Measurements from ENCODE around the gene SRP9. TPM values are rescaled to one million over a fixed set of nuclear protein-coding genes. Genes with fewer than 3 reads are reported as not detected.

SRP9 gene
- total and polyA plus RNA-seq, 2 experiments from 2014 or later, result 640 to 728 TPM

DNA sequence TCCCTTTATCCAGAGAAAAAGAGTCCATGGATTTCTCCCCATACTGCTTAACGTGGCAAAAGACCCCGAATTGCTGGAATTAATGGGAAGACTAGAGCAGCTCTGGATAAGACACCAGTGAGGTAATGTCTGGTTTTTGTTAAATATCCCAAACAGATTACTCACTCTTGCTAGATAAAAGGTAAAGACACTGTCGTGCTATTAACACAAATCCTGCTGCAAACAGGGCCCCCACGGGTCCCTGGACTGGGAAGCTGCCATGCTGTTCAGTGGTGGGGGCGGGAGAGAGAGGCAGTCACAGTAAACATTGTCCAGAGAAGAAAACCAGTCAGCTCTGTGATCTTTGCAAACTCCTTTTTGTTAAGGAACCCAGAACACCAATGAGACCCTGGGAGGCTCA is 15.2 kb upstream of the SRP9 start (continued):
- TF ChIP-seq EZH2 (IDR thresholded peaks at IDR 0.05; ENCODE audit: low read depth, unreplicated experiment), result no peak
- TF ChIP-seq ETS1 (IDR thresholded peaks at IDR 0.05), result no peak

DNA sequence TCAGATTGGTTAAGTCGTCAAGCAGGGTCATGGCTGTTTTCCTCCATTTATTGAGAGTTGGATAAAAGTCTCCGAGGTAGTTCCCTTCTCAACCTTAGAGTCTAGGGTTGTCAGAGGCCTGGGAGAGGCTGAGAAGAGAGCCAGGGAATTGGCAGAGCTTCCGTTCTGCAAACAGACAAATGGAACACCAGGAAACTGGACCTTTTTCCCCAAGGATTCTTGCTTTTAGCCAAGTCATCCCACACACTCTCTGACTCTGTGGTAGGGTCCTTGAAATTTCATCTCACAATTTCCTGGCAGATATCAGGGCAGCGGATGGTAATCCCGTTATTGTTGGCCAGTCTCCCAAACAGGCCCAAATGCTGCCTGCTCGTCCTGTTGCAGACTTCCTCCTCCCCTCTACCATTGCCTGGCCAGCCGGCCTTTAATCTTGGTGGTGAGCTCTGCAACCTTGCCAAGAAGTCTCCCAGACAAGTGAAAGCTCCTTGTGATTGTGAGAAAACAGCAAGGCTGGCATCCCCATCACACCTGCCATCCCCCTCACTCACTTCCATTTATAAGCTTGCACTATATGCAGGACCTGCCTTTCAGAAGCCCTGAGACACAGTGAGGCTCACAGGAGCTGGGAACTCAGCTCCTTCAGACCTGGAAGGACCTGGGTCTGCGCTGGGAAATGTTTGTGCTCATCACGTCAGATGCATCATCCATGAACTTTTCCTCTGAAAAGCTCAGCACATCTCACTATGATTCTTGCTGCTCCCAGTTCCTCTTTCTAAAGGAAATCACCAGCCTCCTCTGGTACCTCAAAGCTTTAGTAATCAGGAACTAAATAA is 13.7 kb upstream of the SRP9 start:
- no peaks in the 10 kb centered on the region for H3F3A ChIP-seq (replicated peaks; ENCODE audit: low read depth)
- Mint-ChIP-seq H3K27ac (peak overlapping the region; percentile 65; the same call in 1 of the 2 replicates), H3K27me3 (ENCODE audit: insufficient read depth, low read depth, poor library complexity) (peaks cover 5% of the 10 kb centered on the region), H3K9me3 (no peaks in the 10 kb centered on the region), H3K4me1 (peaks cover 36% of the 10 kb centered on the region), H3K36me3 (ENCODE audit: low read depth) (no peaks in the 10 kb centered on the region), H3K4me3 (no peak overlapping the region)
- H2AFZ ChIP-seq, result peak overlapping the region; percentile 72; the same call in 1 of the 2 replicates
- no peak overlapping the region for H3K4me2 ChIP-seq
- no peak overlapping the region for H3K4me3 ChIP-seq
- DNase-seq (ENCODE audit: low spot score) (no peak), ATAC-seq (no peak)
- no peaks in the 10 kb centered on the region for H3K27me3 ChIP-seq (ENCODE audit: insufficient read depth)
- H3K4me1 ChIP-seq (ENCODE audit: insufficient read depth), result peaks cover 20% of the 10 kb centered on the region
- no peaks in the 10 kb centered on the region for H4K20me1 ChIP-seq (replicated peaks; ENCODE audit: insufficient read depth)
- H3K36me3 ChIP-seq (ENCODE audit: insufficient read depth), result no peaks in the 10 kb centered on the region
- no peaks in the 10 kb centered on the region for H3K9me2 ChIP-seq (ENCODE audit: insufficient read depth)
- no peak overlapping the region for H3K27ac ChIP-seq (ENCODE audit: low read depth)
- H3K79me2 ChIP-seq (replicated peaks; ENCODE audit: insufficient read depth), result no peaks in the 10 kb centered on the region
- no peak for TF ChIP-seq REST (IDR thresholded peaks at IDR 0.05; ENCODE audit: unreplicated experiment)
- TF ChIP-seq CREB1 (CRISPR knock-in tag; IDR thresholded peaks at IDR 0.05; ENCODE audit: low read depth), result no peak
- TF ChIP-seq EZH2phosphoT487 (IDR thresholded peaks at IDR 0.05; ENCODE audit: unreplicated experiment), result no peak
- TF ChIP-seq ZNF462 (CRISPR knock-in tag; IDR thresholded peaks at IDR 0.05), result no peak
- TF ChIP-seq NANOG (IDR thresholded peaks at IDR 0.05; ENCODE audit: borderline replicate concordance), result no peak
- no peak for TF ChIP-seq STAT1 (IDR thresholded peaks at IDR 0.05; ENCODE audit: unreplicated experiment)
- no peak for TF ChIP-seq EZH2 (IDR thresholded peaks at IDR 0.05; ENCODE audit: low read depth, unreplicated experiment)
- no peak for TF ChIP-seq ETS1 (IDR thresholded peaks at IDR 0.05)
- TF ChIP-seq JUNB (IDR thresholded peaks at IDR 0.05; ENCODE audit: unreplicated experiment), result no peak
- TF ChIP-seq ZNF114 (CRISPR knock-in tag; IDR thresholded peaks at IDR 0.05), result no peak
- no peak for TF ChIP-seq POLR2AphosphoS5 (IDR thresholded peaks at IDR 0.05; ENCODE audit: low read depth)

Data from GM23338 (cell line).